Measurements from ENCODE around the gene CXADR. TPM values are rescaled to one million over a fixed set of nuclear protein-coding genes. Genes with fewer than 3 reads are reported as not detected.
"Not testable (repeated sequence)": the region's sequence is repeated elsewhere in the genome, so short reads cannot be mapped to it uniquely, and the experiment has no call there.

Gene CXADR
- total RNA-seq, 3 donors from 2014 or later, result 0.32 to 38.3 (median 36.4) TPM

DNA sequence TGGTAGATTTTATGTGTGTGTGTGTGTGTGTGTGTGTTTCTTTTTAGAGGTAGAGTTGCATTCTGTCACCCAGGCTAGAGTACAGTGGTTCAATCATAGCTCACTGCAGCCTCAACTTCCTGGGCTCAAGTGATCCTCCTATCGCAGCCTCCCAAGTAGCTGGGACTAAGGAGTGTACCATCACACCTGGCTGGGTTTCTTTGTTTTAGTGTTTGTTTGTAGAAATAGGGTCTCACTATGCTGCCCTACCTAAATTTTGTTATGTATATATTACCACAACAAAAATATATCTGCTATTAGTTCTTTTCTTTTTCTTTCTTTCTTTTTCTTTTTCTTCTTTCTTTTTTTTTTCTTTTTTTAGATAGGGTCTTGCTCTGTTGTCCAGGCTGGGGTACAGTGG is 43.1 kb upstream of the CXADR start:
- no peak for TF ChIP-seq POLR2A (IDR thresholded peaks at IDR 0.05)
- TF ChIP-seq POLR2AphosphoS5 (IDR thresholded peaks at IDR 0.05), result no peak
- TF ChIP-seq CTCF (IDR thresholded peaks at IDR 0.05), result no peak
- Histone ChIP-seq H3K9me3 (no peaks in the 10 kb centered on the region), H3K36me3 (no peaks in the 10 kb centered on the region), H3K27me3 (no peaks in the 10 kb centered on the region), H3K4me1 (no peaks in the 10 kb centered on the region), H3K27ac (no peak overlapping the region), H3K4me3 (no peak overlapping the region)
- intact Hi-C loops (cut with DNase I; ENCODE audit: low total_unique reads), result no loop called here
- no peak for DNase-seq (ENCODE audit: low spot score in 2 of 2)

GRCh38 chr21:17472182-17472581 is 40.7 kb upstream of the CXADR start:
- H3K27ac ChIP-seq, result no peak overlapping the region
- no peaks in the 10 kb centered on the region for H3K9me3 ChIP-seq
- no peak for DNase-seq (ENCODE audit: low spot score in 2 of 2)
- intact Hi-C loops (cut with DNase I; ENCODE audit: low total_unique reads), result no loop called here
- H3K36me3 ChIP-seq, result no peaks in the 10 kb centered on the region
- no peak overlapping the region for H3K4me3 ChIP-seq
- no peaks in the 10 kb centered on the region for H3K27me3 ChIP-seq
- no peak for TF ChIP-seq POLR2AphosphoS5 (IDR thresholded peaks at IDR 0.05)
- TF ChIP-seq CTCF (IDR thresholded peaks at IDR 0.05), result no peak
- TF ChIP-seq POLR2A (IDR thresholded peaks at IDR 0.05), result no peak
- H3K4me1 ChIP-seq, result no peaks in the 10 kb centered on the region

DNA sequence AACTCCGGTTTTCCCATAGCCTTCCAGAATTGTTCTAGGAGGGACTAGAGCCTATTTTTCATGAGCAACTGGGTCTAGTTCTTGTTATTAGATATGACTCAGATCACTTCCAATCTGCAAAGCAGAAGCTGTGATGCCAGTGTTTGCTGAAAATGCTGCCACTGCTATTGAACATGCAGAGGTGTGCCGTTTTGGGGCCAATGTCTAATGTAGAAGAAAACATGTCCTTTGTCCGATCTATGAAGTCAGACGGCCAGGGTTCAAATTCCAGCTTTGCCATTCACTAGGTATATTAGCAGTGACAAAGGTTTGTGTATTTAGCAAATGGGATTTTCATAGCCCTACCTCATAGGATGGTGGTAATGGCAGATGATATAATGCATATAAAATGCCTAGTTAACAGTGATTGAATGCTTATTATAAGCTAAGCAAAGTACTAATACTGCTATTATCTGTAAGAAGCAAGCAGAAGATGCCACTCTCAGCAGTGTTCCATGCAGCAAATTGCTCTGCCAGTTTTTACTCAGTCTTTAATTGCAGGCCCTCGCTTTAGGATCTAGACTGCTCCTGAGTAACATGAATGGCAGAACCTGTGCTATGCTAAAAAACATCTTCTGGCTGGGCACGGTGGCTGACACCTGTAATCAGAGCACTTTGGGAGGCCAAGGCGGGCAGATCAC is 40.1 kb upstream of the CXADR start:
- TF ChIP-seq POLR2AphosphoS5 (IDR thresholded peaks at IDR 0.05) (no peak), POLR2A (IDR thresholded peaks at IDR 0.05) (no peak), CTCF (IDR thresholded peaks at IDR 0.05) (no peak)
- no peaks in the 10 kb centered on the region for H3K36me3 ChIP-seq
- no peaks in the 10 kb centered on the region for H3K9me3 ChIP-seq

GRCh38 chr21:17476006-17476405 is 36.8 kb upstream of the CXADR start:
- no peaks in the 10 kb centered on the region for H3K9me3 ChIP-seq
- no peak for DNase-seq (ENCODE audit: low spot score in 2 of 2)
- H3K36me3 ChIP-seq, result no peaks in the 10 kb centered on the region
- TF ChIP-seq POLR2A (IDR thresholded peaks at IDR 0.05) (no peak), POLR2AphosphoS5 (IDR thresholded peaks at IDR 0.05) (no peak), CTCF (IDR thresholded peaks at IDR 0.05) (no peak)
- no peak overlapping the region for H3K27ac ChIP-seq
- H3K4me3 ChIP-seq, result no peak overlapping the region
- no peaks in the 10 kb centered on the region for H3K27me3 ChIP-seq
- intact Hi-C loops (cut with DNase I; ENCODE audit: low total_unique reads), result no loop called here
- no peaks in the 10 kb centered on the region for H3K4me1 ChIP-seq

More for the DNA sequence above, 40.1 kb upstream of the CXADR start:
- DNase-seq (ENCODE audit: low spot score in 2 of 2), result no peak
- H3K27ac ChIP-seq, result no peak overlapping the region
- H3K27me3 ChIP-seq, result no peaks in the 10 kb centered on the region
- intact Hi-C loops (cut with DNase I; ENCODE audit: low total_unique reads), result no loop called here
- no peaks in the 10 kb centered on the region for H3K4me1 ChIP-seq
- H3K4me3 ChIP-seq, result no peak overlapping the region

DNA sequence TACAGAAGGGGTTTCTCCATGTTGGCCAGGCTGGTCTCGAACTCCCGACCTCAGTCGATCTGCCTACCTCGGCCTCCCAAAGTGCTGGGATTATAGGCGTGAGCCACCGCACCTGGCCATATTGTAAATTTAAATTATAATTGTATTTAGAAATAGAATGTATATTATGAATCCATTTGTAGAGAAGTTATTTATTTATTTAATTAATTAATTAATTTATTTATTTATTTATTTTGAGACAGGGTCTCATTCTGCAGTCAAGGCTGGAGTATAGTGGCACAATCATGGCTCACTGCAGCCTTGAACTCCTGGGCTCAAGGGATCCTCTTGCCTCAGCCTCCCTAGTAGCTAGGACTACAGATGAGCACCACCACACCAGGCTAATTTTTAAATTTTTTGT is 34.7 kb upstream of the CXADR start:
- H3K36me3 ChIP-seq; H3K27ac ChIP-seq; H3K4me3 ChIP-seq; intact Hi-C loops (cut with DNase I; ENCODE audit: low total_unique reads); H3K9me3 ChIP-seq; H3K4me1 ChIP-seq; DNase-seq (ENCODE audit: low spot score in 2 of 2); H3K27me3 ChIP-seq: not testable (repeated sequence)

GRCh38 chr21:17479606-17480005 is 33.2 kb upstream of the CXADR start:
- intact Hi-C loops (cut with DNase I; ENCODE audit: low total_unique reads), result no loop called here
- Histone ChIP-seq H3K4me3 (no peak overlapping the region), H3K27me3 (no peaks in the 10 kb centered on the region), H3K36me3 (no peaks in the 10 kb centered on the region), H3K9me3 (no peaks in the 10 kb centered on the region), H3K4me1 (no peaks in the 10 kb centered on the region), H3K27ac (no peak overlapping the region)
- TF ChIP-seq POLR2A (IDR thresholded peaks at IDR 0.05) (no peak), POLR2AphosphoS5 (IDR thresholded peaks at IDR 0.05) (no peak), CTCF (IDR thresholded peaks at IDR 0.05) (no peak)
- no peak for DNase-seq (ENCODE audit: low spot score in 2 of 2)

All from breast epithelium (tissue), 4 donors.